Stimulated activated memory B cell treated with anti-CD40 and anti-IgM and Interleukin-4, amounts not matched to agents 10 μg/mL and 1 μg/mL and 100 μg/mL, for 72 hours (primary cell): ENCODE data around the gene KIRREL3.

Experiments
- ATAC-seq: fragments of 150-1000 bp; cut with Tn5 transposase; 2 replicates; pipeline ENCODE4 v1.10.0; 2021
- H3K27ac Mint-ChIP-seq: one replicate; pipeline ENCODE4 v1.8.0; 2022; ENCODE audit warnings: mild to moderate bottlenecking, mixed read lengths
- H3K27me3 Mint-ChIP-seq: one replicate; pipeline ENCODE4 v1.8.0; 2022; ENCODE audit warnings: mixed read lengths
- H3K36me3 Mint-ChIP-seq: one replicate; pipeline ENCODE4 v1.8.0; 2022; ENCODE audit warnings: mixed read lengths
- H3K4me1 Mint-ChIP-seq: one replicate; pipeline ENCODE4 v1.8.0; 2022; ENCODE audit warnings: mixed read lengths
- H3K4me3 Mint-ChIP-seq: one replicate; pipeline ENCODE4 v1.8.0; 2022; ENCODE audit warnings: mild to moderate bottlenecking, moderate library complexity, mixed read lengths
- H3K9me3 Mint-ChIP-seq: one replicate; pipeline ENCODE4 v1.8.0; 2022; ENCODE audit warnings: mixed read lengths

The KIRREL3 gene

DNA sequence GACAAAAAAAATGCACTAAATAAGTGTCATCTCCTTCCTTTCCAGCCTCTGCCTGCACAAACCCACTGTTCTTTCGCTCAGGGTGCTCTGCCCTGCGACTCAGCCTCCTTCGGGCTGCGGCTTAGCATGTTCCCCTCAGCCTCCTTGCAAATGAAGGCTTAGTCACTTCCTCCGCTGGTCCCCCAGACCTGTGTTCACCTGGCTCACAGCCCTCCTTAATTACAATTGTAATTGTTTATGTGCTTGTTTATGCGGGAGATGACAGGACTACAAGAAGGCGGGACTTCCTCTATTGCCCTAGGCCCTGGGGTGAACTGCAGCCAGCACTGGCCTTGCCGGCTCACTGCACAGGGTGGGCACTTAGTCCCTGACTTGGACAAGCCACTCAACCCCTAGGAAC is 303.6 kb downstream of the KIRREL3 start:
- Mint-ChIP-seq H3K36me3 (no peaks in the 10 kb centered on the region), H3K9me3 (peaks cover 6% of the 10 kb centered on the region), H3K4me3 (no peak overlapping the region), H3K4me1 (no peaks in the 10 kb centered on the region), H3K27ac (no peak overlapping the region), H3K27me3 (peaks cover 8% of the 10 kb centered on the region)
- ATAC-seq: no peak

DNA sequence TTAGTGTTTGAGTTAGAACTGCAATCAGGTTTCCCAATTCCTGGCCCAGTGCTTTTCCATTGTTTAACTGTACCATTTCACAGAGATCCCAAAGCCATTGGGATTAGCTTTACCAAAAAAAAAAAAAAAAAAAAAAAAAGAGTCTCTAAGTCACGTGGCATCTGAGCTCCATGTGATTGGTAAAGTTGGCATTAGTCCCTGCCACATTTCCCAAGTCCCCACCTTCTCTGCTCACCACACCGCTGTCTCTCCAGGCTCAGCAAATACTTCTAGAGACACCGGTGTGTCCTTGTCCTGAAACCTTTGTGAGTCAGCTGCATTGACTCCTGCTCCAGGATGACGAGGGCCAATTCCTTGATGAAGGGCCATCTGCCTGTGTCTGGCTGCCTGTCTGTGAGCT is 305.3 kb downstream of the KIRREL3 start:
- H3K4me1 Mint-ChIP-seq: no peaks in the 10 kb centered on the region
- peaks cover 8% of the 10 kb centered on the region for H3K27me3 Mint-ChIP-seq
- no peaks in the 10 kb centered on the region for H3K36me3 Mint-ChIP-seq
- no peak overlapping the region for H3K27ac Mint-ChIP-seq
- ATAC-seq: no peak
- H3K9me3 Mint-ChIP-seq: peaks cover 6% of the 10 kb centered on the region
- H3K4me3 Mint-ChIP-seq: no peak overlapping the region

DNA sequence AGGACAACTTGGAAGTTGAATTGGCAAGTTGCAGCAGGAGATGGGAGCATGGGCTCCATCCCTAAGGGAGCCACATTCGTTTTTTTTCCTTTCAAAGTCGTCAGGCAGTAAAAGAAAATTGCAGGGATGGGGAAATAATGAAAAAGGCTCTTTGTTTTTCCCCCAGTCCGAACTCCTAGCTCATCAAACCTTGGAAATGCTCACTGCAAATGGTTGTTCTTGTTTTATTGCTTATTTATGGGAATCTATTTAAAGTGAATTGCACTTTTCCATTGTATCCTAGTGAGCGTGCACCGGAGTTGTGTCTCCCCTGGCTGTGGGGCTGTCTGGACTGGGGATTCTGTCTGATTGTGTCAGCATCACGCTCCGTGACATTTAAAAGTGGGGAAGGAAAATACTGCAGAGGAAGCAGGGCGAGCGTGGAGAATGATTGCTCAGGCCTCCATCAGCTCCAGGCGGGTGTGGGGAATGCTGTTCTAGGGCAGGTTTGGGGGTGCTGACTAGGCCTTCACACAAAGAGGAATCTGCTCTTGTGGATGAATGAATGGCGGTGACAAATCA is 306.4 kb downstream of the KIRREL3 start:
- no peak overlapping the region for H3K27ac Mint-ChIP-seq
- peaks cover 6% of the 10 kb centered on the region for H3K9me3 Mint-ChIP-seq
- H3K4me1 Mint-ChIP-seq: no peaks in the 10 kb centered on the region
- peaks cover 8% of the 10 kb centered on the region for H3K27me3 Mint-ChIP-seq
- ATAC-seq: no peak
- no peak overlapping the region for H3K4me3 Mint-ChIP-seq
- no peaks in the 10 kb centered on the region for H3K36me3 Mint-ChIP-seq

DNA sequence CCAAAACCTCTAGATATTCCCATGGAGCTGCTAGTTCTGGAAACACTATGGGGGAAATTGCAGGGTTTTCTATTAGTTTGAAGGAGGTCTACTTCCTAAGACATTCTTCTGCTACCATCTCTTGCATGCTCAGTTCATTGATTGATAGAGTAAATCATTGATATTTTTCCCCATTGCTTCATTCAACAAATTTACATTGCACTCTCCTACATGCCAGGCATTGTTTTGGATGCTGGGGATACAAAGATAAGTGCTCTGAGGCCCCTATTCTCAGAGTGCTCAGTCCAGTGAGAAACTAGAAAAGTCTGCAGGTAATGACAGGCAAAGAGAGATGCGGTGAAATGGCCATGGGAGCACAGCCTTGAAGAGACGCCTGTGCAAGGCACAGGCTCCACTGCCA is 313.1 kb downstream of the KIRREL3 start:
- H3K27me3 Mint-ChIP-seq: peaks cover 9% of the 10 kb centered on the region
- no peaks in the 10 kb centered on the region for H3K4me1 Mint-ChIP-seq
- ATAC-seq: no peak
- H3K27ac Mint-ChIP-seq: no peak overlapping the region
- H3K36me3 Mint-ChIP-seq: no peaks in the 10 kb centered on the region
- H3K4me3 Mint-ChIP-seq: no peak overlapping the region
- H3K9me3 Mint-ChIP-seq: no peaks in the 10 kb centered on the region

DNA sequence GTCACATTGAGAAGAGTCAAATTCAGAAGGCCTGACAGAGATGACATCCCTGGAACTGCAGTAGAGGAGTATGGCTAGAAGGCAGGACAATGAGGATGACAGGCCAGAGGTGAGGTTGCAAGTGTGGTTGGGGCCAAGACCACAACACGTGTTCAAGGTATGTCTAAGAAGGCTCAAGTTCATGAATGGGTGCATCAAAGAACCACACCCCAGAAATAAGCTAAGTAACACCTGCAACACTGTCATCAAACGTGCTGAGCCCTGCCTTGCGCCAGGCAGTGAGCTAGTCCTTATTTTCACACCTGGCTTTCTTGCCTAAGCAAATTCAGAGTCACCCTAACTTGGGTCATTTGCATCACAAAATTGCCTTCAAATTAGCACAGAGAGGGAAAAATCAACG is 313.6 kb downstream of the KIRREL3 start:
- Mint-ChIP-seq H3K4me1 (no peaks in the 10 kb centered on the region), H3K4me3 (no peak overlapping the region), H3K36me3 (no peaks in the 10 kb centered on the region), H3K27ac (no peak overlapping the region), H3K9me3 (no peaks in the 10 kb centered on the region), H3K27me3 (peaks cover 9% of the 10 kb centered on the region)
- no peak for ATAC-seq

DNA sequence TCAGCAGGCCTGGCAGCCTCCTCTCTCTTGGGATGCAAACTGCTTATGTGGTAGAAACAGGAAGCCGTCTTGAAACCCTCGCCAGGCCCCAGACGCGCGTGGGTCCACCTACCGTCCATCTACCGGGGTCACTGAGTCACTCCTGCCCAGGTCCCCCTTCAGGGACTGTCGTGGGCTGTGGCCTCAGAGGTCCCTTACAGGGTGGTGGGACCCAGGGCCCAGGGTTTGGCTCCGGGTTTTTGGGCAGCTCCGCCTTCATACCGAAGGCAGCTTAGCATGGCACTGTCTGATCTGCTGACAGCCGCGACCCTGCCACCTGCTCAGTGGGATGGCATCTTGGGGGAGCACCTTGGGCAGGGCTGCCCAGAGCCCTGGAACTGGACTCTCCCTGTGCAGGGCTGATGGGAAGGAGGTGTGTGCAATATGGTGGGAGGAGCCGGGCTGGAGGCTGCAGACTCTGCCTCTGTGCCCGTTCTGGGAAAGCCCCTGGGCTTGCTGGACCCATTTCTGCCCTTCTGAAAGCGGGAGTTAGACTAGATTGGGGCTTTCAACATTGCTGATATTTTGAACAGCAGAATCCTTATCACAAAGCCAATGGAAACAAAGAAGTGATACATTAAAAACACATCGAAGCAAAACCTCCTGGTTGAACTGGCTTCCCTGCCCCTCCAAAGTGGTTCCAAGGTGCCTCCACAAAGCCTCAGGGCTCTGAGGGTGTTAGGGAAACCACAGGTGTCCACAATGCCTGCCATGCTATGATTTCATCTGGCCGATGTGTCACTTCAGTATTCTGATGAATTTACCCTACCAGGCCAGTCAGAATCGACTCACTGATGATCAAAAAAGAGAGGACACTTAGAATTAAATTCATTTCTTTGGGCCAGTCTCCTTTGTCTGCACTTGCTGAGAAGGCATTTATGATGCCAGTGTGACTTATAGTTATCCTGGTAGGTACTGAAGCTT is 316.5 kb downstream of the KIRREL3 start:
- no peak overlapping the region for H3K4me3 Mint-ChIP-seq
- H3K27me3 Mint-ChIP-seq: peaks cover 9% of the 10 kb centered on the region

DNA sequence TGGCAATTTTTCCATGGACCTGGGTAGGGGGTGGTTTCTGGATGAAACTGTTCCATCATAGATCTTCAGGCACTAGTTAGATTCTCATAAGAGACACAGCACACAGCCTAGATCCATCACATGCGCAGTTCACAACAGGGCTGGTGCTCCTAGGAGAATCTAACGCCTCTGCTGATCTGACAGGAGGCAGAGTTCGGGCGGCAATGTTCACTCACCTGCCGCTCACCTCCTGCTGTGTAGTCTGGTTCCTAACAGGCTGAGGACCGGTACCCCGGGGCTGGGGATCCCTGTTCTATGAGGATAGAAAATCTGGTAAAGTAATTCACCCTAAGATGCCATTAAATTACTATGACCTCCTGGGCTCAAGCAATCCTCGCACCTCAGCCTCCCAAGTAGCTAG is 318.0 kb downstream of the KIRREL3 start:
- Mint-ChIP-seq H3K36me3 (no peaks in the 10 kb centered on the region), H3K4me3 (no peak overlapping the region), H3K9me3 (no peaks in the 10 kb centered on the region), H3K4me1 (no peaks in the 10 kb centered on the region), H3K27me3 (peaks cover 4% of the 10 kb centered on the region), H3K27ac (no peak overlapping the region)
- no peak for ATAC-seq

More for the DNA sequence above, 316.5 kb downstream of the KIRREL3 start:
- no peaks in the 10 kb centered on the region for H3K36me3 Mint-ChIP-seq
- H3K4me1 Mint-ChIP-seq: no peaks in the 10 kb centered on the region
- no peak for ATAC-seq
- no peak overlapping the region for H3K27ac Mint-ChIP-seq
- no peaks in the 10 kb centered on the region for H3K9me3 Mint-ChIP-seq

DNA sequence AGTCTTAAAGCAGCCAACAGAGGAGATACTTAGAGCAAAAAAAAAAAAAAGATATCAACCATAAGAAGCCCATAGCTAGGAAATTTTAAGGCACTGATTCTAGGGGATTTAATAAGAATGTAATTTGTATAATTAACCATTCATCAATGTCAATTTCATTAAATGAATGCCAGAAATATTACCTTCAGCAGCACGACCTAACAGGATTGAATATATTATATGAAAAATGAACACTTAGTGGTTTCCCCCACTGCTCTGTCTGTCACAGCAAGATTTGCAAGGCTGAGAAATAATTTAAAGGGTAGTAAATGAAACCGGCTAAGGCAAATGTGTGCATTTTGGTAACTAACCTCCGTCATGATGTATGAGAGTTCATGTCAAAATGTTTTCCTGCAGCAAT is 319.9 kb downstream of the KIRREL3 start:
- no peak for ATAC-seq
- H3K9me3 Mint-ChIP-seq: no peaks in the 10 kb centered on the region

DNA sequence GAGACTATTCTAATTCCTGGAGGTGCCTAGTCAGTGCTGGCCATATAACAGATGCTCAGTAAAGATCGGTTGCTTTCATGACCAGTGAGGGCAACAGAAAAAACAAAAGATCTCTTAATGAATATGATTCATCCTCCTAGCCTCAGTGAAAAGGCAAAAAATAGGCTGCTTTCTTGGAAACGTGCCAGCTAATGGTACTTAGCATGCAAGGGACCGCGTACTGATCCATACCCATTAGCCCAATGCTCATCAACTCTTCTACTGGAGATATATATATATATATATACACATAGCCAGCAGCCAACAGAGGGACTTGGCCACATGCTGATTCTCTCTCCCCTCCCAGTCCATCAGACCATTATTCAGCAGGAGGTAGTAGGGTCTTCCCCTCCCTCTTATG is 320.4 kb downstream of the KIRREL3 start:
- Mint-ChIP-seq H3K27ac (no peak overlapping the region), H3K36me3 (no peaks in the 10 kb centered on the region), H3K27me3 (no peaks in the 10 kb centered on the region), H3K4me3 (no peak overlapping the region), H3K9me3 (no peaks in the 10 kb centered on the region), H3K4me1 (no peaks in the 10 kb centered on the region)
- no peak for ATAC-seq

More for the DNA sequence above, 319.9 kb downstream of the KIRREL3 start:
- no peaks in the 10 kb centered on the region for H3K4me1 Mint-ChIP-seq
- no peaks in the 10 kb centered on the region for H3K36me3 Mint-ChIP-seq
- H3K27me3 Mint-ChIP-seq: no peaks in the 10 kb centered on the region
- H3K27ac Mint-ChIP-seq: no peak overlapping the region
- H3K4me3 Mint-ChIP-seq: no peak overlapping the region

DNA sequence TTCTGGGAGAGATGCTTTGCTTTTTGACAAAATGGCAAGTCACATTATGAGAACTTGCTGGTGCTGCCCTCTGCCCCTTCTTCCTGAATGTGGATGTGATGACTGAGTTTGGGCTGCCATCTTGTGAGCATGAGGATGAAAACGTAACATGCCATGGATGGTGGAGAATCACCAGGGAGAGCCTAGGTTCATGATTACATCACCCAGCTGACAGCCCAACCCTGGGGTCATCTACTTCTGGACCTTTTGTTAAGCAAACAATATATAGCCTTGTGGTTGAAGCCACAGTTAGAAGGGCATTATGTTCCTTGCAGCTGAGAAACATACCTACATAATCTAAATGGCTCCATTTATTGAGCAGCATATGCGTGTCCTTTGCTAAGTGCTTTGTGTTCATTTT is 321.5 kb downstream of the KIRREL3 start:
- Mint-ChIP-seq H3K9me3 (no peaks in the 10 kb centered on the region), H3K27me3 (no peaks in the 10 kb centered on the region), H3K27ac (no peak overlapping the region), H3K36me3 (no peaks in the 10 kb centered on the region), H3K4me3 (no peak overlapping the region), H3K4me1 (no peaks in the 10 kb centered on the region)
- no peak for ATAC-seq

DNA sequence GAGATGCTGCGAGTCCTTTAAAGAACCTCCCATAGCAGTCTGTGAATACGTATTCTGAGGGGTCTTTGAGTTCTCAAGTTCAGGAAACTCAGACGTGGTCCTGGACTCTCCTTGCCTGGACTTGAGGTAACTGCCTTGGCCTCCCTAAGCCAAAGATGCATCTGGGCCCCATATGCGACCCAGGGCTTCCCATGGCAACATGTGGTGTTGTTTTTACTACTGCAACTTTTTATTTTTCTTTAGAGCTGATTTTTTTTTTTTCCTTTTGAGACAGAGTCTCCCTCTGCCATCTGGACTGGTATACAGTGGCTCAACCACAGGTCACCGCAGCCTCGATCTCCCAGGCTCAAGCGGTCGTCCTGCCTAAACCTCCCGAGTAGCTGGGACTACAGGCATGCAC is 324.0 kb downstream of the KIRREL3 start:
- ATAC-seq: no peak
- H3K27ac Mint-ChIP-seq: no peak overlapping the region
- H3K27me3 Mint-ChIP-seq: no peaks in the 10 kb centered on the region
- no peak overlapping the region for H3K4me3 Mint-ChIP-seq
- H3K4me1 Mint-ChIP-seq: no peaks in the 10 kb centered on the region
- H3K9me3 Mint-ChIP-seq: no peaks in the 10 kb centered on the region
- no peaks in the 10 kb centered on the region for H3K36me3 Mint-ChIP-seq

DNA sequence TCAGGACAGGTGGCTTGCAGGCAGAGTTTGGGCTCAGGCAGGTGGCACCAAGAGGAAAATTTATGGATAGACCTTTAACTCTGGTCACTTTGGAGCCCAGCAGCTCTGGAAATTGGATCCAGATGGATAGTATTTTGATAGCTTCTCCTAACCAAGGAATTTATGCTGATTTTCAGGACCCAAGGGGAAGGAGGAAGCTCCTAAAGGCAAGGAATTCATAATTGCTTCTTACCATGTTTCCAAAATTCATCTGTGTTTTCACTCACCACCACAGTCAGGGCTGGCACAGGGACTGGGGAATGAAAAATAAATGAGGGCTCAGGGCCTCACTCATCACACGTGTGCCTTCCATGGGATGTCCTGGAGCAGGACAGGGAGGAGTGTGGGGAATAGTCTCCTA is 327.3 kb downstream of the KIRREL3 start:
- no peaks in the 10 kb centered on the region for H3K4me1 Mint-ChIP-seq
- H3K4me3 Mint-ChIP-seq: no peak overlapping the region
- no peak overlapping the region for H3K27ac Mint-ChIP-seq
- H3K36me3 Mint-ChIP-seq: no peaks in the 10 kb centered on the region
- ATAC-seq: no peak
- H3K27me3 Mint-ChIP-seq: peaks cover 20% of the 10 kb centered on the region
- H3K9me3 Mint-ChIP-seq: peaks cover 3% of the 10 kb centered on the region

DNA sequence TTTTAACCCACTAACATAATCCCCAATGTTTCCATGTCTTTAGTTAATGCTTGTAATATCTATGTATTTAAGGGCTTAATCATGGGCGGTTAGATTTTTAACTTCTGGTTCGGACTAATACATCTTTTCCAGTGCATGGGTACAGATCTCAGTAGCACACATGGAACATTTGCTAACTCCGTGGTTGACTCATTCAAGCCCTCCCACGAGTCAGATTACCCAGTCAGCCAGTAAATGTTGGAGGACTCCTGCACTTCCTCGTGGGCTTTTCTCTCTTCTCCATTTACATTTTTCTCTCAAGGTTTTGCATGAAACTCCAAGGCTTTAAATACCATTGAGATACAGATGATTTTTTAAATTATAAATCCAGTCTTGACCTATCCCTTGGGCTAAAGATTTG is 331.2 kb downstream of the KIRREL3 start:
- no peak for ATAC-seq
- H3K4me1 Mint-ChIP-seq: no peaks in the 10 kb centered on the region
- H3K9me3 Mint-ChIP-seq: peaks cover 3% of the 10 kb centered on the region
- no peaks in the 10 kb centered on the region for H3K36me3 Mint-ChIP-seq
- H3K4me3 Mint-ChIP-seq: no peak overlapping the region
- H3K27me3 Mint-ChIP-seq: peaks cover 21% of the 10 kb centered on the region
- no peak overlapping the region for H3K27ac Mint-ChIP-seq

DNA sequence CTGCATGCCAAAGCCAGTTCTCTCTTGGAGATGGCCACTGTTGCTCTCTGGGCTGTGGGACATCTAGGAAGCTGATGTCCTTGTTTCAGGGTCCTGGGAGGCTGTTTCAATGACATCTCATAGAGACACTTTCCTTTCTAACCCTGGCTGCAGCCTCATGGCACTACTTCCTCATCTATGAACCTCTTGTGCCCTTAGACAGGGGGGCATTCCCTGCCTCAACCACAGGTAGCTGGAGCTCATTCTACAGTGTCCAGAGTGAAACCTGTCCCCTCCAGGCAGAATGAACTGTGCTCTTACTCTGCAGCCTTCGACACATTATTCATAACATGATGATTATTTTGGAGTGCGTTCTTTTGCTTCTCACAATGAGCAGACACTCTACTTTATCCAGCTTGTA is 335.9 kb downstream of the KIRREL3 start:
- Mint-ChIP-seq H3K36me3 (no peaks in the 10 kb centered on the region), H3K4me1 (no peaks in the 10 kb centered on the region), H3K27ac (no peak overlapping the region), H3K4me3 (no peak overlapping the region), H3K9me3 (peaks cover 2% of the 10 kb centered on the region), H3K27me3 (peaks cover 15% of the 10 kb centered on the region)
- ATAC-seq: no peak

DNA sequence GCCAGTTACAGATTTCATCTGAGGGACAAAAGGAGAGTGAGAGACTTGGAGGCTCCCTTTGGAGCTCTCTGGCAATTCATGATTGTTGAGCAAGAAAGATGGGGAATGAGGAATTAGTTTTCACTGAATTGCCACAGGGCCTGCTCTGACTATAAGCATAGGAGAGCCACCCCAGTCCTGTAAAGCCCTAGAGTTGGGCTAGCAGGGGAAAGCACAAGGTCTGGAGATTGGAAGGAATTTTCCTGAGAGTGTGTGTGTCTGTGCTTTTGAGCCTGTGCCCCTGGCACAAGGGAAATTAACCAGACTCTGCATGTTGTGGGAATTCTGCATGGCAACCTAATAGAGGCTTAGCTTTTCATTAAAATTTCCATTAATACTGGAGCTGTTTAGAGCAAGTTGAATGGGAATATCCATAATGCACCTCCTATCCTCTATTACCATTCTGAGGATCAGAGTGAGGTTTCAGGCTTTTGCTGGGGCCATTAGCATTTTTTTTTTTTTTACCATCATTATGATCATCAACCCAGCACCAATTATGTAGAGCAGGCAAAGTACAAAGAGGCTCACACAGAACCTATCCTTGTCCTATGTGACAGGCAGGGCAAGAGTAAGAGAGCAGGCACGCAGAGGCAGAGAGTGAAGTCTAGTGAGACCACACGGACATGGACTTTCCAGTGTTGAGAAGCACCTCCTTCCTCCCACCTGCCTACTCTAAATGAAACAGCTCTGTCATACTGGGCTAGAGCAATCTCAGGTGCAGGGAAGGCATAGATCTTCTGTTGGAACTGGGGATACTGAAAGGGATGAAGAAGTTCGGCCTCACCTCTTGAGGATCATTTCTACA is 336.6 kb downstream of the KIRREL3 start:
- no peak overlapping the region for H3K27ac Mint-ChIP-seq
- H3K4me3 Mint-ChIP-seq: no peak overlapping the region
- H3K36me3 Mint-ChIP-seq: no peaks in the 10 kb centered on the region
- no peaks in the 10 kb centered on the region for H3K4me1 Mint-ChIP-seq
- ATAC-seq: no peak
- H3K9me3 Mint-ChIP-seq: peaks cover 2% of the 10 kb centered on the region
- H3K27me3 Mint-ChIP-seq: peaks cover 8% of the 10 kb centered on the region
